ENCODE data around the gene CTXND1.

Gene CTXND1

GRCh38 chr15:80202641-80203360 lies 49.2 kb downstream of the CTXND1 start:
- Histone ChIP-seq H3K36me3 (ENCODE audit: control insufficient read depth, insufficient read depth, low read length) (no peaks in the 10 kb centered on the region), H3K4me2 (ENCODE audit: low read length) (no peak overlapping the region), H3K9ac (no peak overlapping the region), H3K4me1 (no peaks in the 10 kb centered on the region), H3K9me3 (ENCODE audit: control insufficient read depth, low read length) (no peaks in the 10 kb centered on the region), H3K79me2 (no peaks in the 10 kb centered on the region), H3K27me3 (ENCODE audit: control insufficient read depth, insufficient read depth, low read length) (no peaks in the 10 kb centered on the region), H3K4me3 (ENCODE audit: low read depth, low read length) (no peak overlapping the region), H2AFZ (no peak overlapping the region), H3K27ac (no peak overlapping the region)
- TF ChIP-seq CTCF (IDR thresholded peaks at IDR 0.05), result no peak

- H3K36me3 ChIP-seq (ENCODE audit: control insufficient read depth, insufficient read depth, low read length), result no peaks in the 10 kb centered on the region
- H3K4me3 ChIP-seq (ENCODE audit: low read depth, low read length), result no peak overlapping the region
- no peaks in the 10 kb centered on the region for H3K79me2 ChIP-seq
- H3K27ac ChIP-seq, result no peak overlapping the region
- no peak overlapping the region for H2AFZ ChIP-seq
- no peak for TF ChIP-seq CTCF (IDR thresholded peaks at IDR 0.05)
- no peaks in the 10 kb centered on the region for H3K9me3 ChIP-seq (ENCODE audit: control insufficient read depth, low read length)
- H3K9ac ChIP-seq, result no peak overlapping the region
- no peak overlapping the region for H3K4me2 ChIP-seq (ENCODE audit: low read length)
- H3K27me3 ChIP-seq (ENCODE audit: control insufficient read depth, insufficient read depth, low read length), result no peaks in the 10 kb centered on the region
- H3K4me1 ChIP-seq, result no peaks in the 10 kb centered on the region
Observed at GRCh38 chr15:80202016-80202315, 50.0 kb downstream of the CTXND1 start.

GRCh38 chr15:80201256-80202015 lies 50.6 kb downstream of the CTXND1 start:
- Histone ChIP-seq H3K27me3 (ENCODE audit: control insufficient read depth, insufficient read depth, low read length) (no peaks in the 10 kb centered on the region), H3K79me2 (no peaks in the 10 kb centered on the region), H3K9ac (no peak overlapping the region), H3K4me1 (no peaks in the 10 kb centered on the region), H3K9me3 (ENCODE audit: control insufficient read depth, low read length) (no peaks in the 10 kb centered on the region), H3K27ac (no peak overlapping the region), H3K4me3 (ENCODE audit: low read depth, low read length) (no peak overlapping the region), H2AFZ (no peak overlapping the region), H3K4me2 (ENCODE audit: low read length) (no peak overlapping the region), H3K36me3 (ENCODE audit: control insufficient read depth, insufficient read depth, low read length) (no peaks in the 10 kb centered on the region)
- TF ChIP-seq CTCF (IDR thresholded peaks at IDR 0.05), result no peak

- H3K4me2 ChIP-seq (ENCODE audit: low read length), result no peak overlapping the region
- no peak for TF ChIP-seq CTCF (IDR thresholded peaks at IDR 0.05)
- no peak overlapping the region for H3K4me3 ChIP-seq (ENCODE audit: low read depth, low read length)
- H3K36me3 ChIP-seq (ENCODE audit: control insufficient read depth, insufficient read depth, low read length), result no peaks in the 10 kb centered on the region
- no peaks in the 10 kb centered on the region for H3K4me1 ChIP-seq
- H3K79me2 ChIP-seq, result no peaks in the 10 kb centered on the region
- no peaks in the 10 kb centered on the region for H3K27me3 ChIP-seq (ENCODE audit: control insufficient read depth, insufficient read depth, low read length)
- H3K27ac ChIP-seq, result no peak overlapping the region
- H3K9me3 ChIP-seq (ENCODE audit: control insufficient read depth, low read length), result no peaks in the 10 kb centered on the region
- H2AFZ ChIP-seq, result no peak overlapping the region
- H3K9ac ChIP-seq, result no peak overlapping the region
Observed at GRCh38 chr15:80199869-80200268, 52.1 kb downstream of the CTXND1 start.

- TF ChIP-seq CTCF (IDR thresholded peaks at IDR 0.05), result no peak
- Histone ChIP-seq H3K4me3 (ENCODE audit: low read depth, low read length) (no peak overlapping the region), H3K9me3 (ENCODE audit: control insufficient read depth, low read length) (no peaks in the 10 kb centered on the region), H3K9ac (no peak overlapping the region), H3K79me2 (no peaks in the 10 kb centered on the region), H3K36me3 (ENCODE audit: control insufficient read depth, insufficient read depth, low read length) (no peaks in the 10 kb centered on the region), H3K27ac (no peak overlapping the region), H3K4me1 (no peaks in the 10 kb centered on the region), H2AFZ (no peak overlapping the region), H3K4me2 (ENCODE audit: low read length) (no peak overlapping the region), H3K27me3 (ENCODE audit: control insufficient read depth, insufficient read depth, low read length) (no peaks in the 10 kb centered on the region)
Observed at GRCh38 chr15:80199366-80199765, 52.6 kb downstream of the CTXND1 start.
